ENCODE measurements around the gene RFX2. TPM values are rescaled to one million over a fixed set of nuclear protein-coding genes. Genes with fewer than 3 reads are reported as not detected.

The RFX2 gene
- total RNA-seq, 1 experiment from 2014 or later, result 10.5 TPM

- Histone ChIP-seq H3K27me3 (ENCODE audit: low read length) (no peaks in the 10 kb centered on the region), H3K9me2 (replicated peaks; ENCODE audit: low read length) (no peaks in the 10 kb centered on the region), H3K4me2 (ENCODE audit: low read length) (no peak overlapping the region), H3K27ac (ENCODE audit: low read length) (no peak overlapping the region), H3K9ac (ENCODE audit: low read length) (no peak overlapping the region), H3K4me3 (ENCODE audit: low read length) (no peak overlapping the region), H3K4me1 (ENCODE audit: insufficient read depth, low read length) (no peaks in the 10 kb centered on the region), H4K20me1 (ENCODE audit: low read length) (no peaks in the 10 kb centered on the region), H3K36me3 (ENCODE audit: low read depth, low read length) (no peaks in the 10 kb centered on the region), H3K9me3 (ENCODE audit: low read length) (no peaks in the 10 kb centered on the region), H3K79me2 (ENCODE audit: low read length) (no peaks in the 10 kb centered on the region), H2AFZ (ENCODE audit: low read length) (no peak overlapping the region), H3F3A (ENCODE audit: low read length, unreplicated experiment) (no peaks in the 10 kb centered on the region)
- no peak for DNase-seq
- no TSS peak for BruUV-seq (replicated peaks)
- POLR2A ChIA-PET (ENCODE audit: unreplicated experiment), result no interaction called here
- CTCF ChIA-PET, result interaction anchor here (0.6 kb wide), 2 partner anchors 25 to 38 kb away, joined by 3 to 4 read pairs; no protein-coding TSS in a partner anchor
- TF ChIP-seq EZH2phosphoT487 (IDR thresholded peaks at IDR 0.05; ENCODE audit: borderline replicate concordance, low read length) (no peak), EZH2 (IDR thresholded peaks at IDR 0.05; ENCODE audit: low read length, unreplicated experiment) (no peak), CTCF (conservative IDR thresholded peaks at IDR 0.05; ENCODE audit: low read depth, low read length) (no peak)
- intact Hi-C loops (cut with micrococcal nuclease), result no loop called here
- no peak for ATAC-seq
Observed at GRCh38 chr19:6005321-6006069, 104.8 kb downstream of the RFX2 start.

- Histone ChIP-seq H4K20me1 (ENCODE audit: low read length) (no peaks in the 10 kb centered on the region), H3K79me2 (ENCODE audit: low read length) (no peaks in the 10 kb centered on the region), H3K4me2 (ENCODE audit: low read length) (no peak overlapping the region), H3K27me3 (ENCODE audit: low read length) (no peaks in the 10 kb centered on the region), H3K9ac (ENCODE audit: low read length) (no peak overlapping the region), H3K4me3 (ENCODE audit: low read length) (no peak overlapping the region), H3K9me2 (replicated peaks; ENCODE audit: low read length) (no peaks in the 10 kb centered on the region), H2AFZ (ENCODE audit: low read length) (no peak overlapping the region), H3K9me3 (ENCODE audit: low read length) (no peaks in the 10 kb centered on the region), H3F3A (ENCODE audit: low read length, unreplicated experiment) (no peaks in the 10 kb centered on the region), H3K4me1 (ENCODE audit: insufficient read depth, low read length) (no peaks in the 10 kb centered on the region), H3K27ac (ENCODE audit: low read length) (no peak overlapping the region), H3K36me3 (ENCODE audit: low read depth, low read length) (no peaks in the 10 kb centered on the region)
- no TSS peak for BruUV-seq (replicated peaks)
- ChIA-PET POLR2A (ENCODE audit: unreplicated experiment) (no interaction called here), CTCF (no interaction called here)
- DNase-seq (no peak), ATAC-seq (no peak)
- intact Hi-C loops (cut with micrococcal nuclease), result no loop called here
- TF ChIP-seq EZH2phosphoT487 (IDR thresholded peaks at IDR 0.05; ENCODE audit: borderline replicate concordance, low read length), result no peak
- TF ChIP-seq CTCF (conservative IDR thresholded peaks at IDR 0.05; ENCODE audit: low read depth, low read length), result no peak
- TF ChIP-seq EZH2 (IDR thresholded peaks at IDR 0.05; ENCODE audit: low read length, unreplicated experiment), result no peak
Observed at GRCh38 chr19:6003976-6004375, 106.3 kb downstream of the RFX2 start.

- no peaks in the 10 kb centered on the region for H4K20me1 ChIP-seq (ENCODE audit: low read length)
- H3K9me3 ChIP-seq (ENCODE audit: low read length), result no peaks in the 10 kb centered on the region
- ChIA-PET CTCF (no interaction called here), POLR2A (ENCODE audit: unreplicated experiment) (no interaction called here)
- H3K36me3 ChIP-seq (ENCODE audit: low read depth, low read length), result no peaks in the 10 kb centered on the region
- no peak overlapping the region for H3K9ac ChIP-seq (ENCODE audit: low read length)
- H3K27me3 ChIP-seq (ENCODE audit: low read length), result no peaks in the 10 kb centered on the region
- H3F3A ChIP-seq (ENCODE audit: low read length, unreplicated experiment), result no peaks in the 10 kb centered on the region
- no peak overlapping the region for H3K4me2 ChIP-seq (ENCODE audit: low read length)
- no peak overlapping the region for H3K27ac ChIP-seq (ENCODE audit: low read length)
- H3K4me1 ChIP-seq (ENCODE audit: insufficient read depth, low read length), result no peaks in the 10 kb centered on the region
- no peaks in the 10 kb centered on the region for H3K9me2 ChIP-seq (replicated peaks; ENCODE audit: low read length)
- TF ChIP-seq EZH2phosphoT487 (IDR thresholded peaks at IDR 0.05; ENCODE audit: borderline replicate concordance, low read length), result no peak
- TF ChIP-seq CTCF (conservative IDR thresholded peaks at IDR 0.05; ENCODE audit: low read depth, low read length), result no peak
- no peak for TF ChIP-seq EZH2 (IDR thresholded peaks at IDR 0.05; ENCODE audit: low read length, unreplicated experiment)
- no peaks in the 10 kb centered on the region for H3K79me2 ChIP-seq (ENCODE audit: low read length)
- no peak for DNase-seq
- intact Hi-C loops (cut with micrococcal nuclease), result no loop called here
- no TSS peak for BruUV-seq (replicated peaks)
- no peak for ATAC-seq
- H3K4me3 ChIP-seq (ENCODE audit: low read length), result no peak overlapping the region
- H2AFZ ChIP-seq (ENCODE audit: low read length), result no peak overlapping the region
Observed at GRCh38 chr19:6002591-6002990, 107.7 kb downstream of the RFX2 start.

All from PC-3 (cell line).